Measurements from ENCODE around the gene RRH. TPM values are rescaled to one million over a fixed set of nuclear protein-coding genes. Genes with fewer than 3 reads are reported as not detected.

The RRH gene
- total RNA-seq, 1 donor from 2014 or later = 0.22 TPM

GRCh38 chr4:109877400-109877799 lies 49.6 kb downstream of the RRH start:
- no peak for DNase-seq (ENCODE audit: low spot score)
- intact Hi-C loops (cut with DNase I) = no loop called here

DNA sequence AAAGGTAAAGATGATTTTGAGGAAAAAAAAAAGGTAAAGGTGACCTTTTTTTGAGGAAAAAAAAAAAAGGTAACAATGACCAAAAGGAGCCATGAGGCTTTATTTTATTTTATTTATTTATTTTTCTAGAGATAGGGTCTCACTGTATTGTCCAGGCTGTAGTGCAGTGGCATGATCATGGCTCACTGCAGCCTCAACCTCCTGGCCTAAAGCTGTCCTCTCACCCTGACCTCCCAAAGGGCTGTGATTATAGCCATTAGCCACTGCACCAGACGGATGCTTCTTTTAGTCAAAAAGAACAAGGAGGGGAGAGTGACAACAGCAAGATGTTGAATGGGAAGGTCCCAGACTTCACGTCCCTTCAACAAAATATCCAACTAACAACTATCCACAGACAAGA lies 50.6 kb downstream of the RRH start:
- intact Hi-C loops (cut with DNase I) = no loop called here
- DNase-seq (ENCODE audit: low spot score) = no peak

- intact Hi-C loops (cut with DNase I) = no loop called here
- DNase-seq (ENCODE audit: low spot score) = no peak
These were observed 51.3 kb downstream of the RRH start for GRCh38 chr4:109879081-109879480.

- intact Hi-C loops (cut with DNase I) = no loop called here
- no peak for DNase-seq (ENCODE audit: low spot score)
These were observed 52.0 kb downstream of the RRH start for GRCh38 chr4:109879636-109880314.

DNA sequence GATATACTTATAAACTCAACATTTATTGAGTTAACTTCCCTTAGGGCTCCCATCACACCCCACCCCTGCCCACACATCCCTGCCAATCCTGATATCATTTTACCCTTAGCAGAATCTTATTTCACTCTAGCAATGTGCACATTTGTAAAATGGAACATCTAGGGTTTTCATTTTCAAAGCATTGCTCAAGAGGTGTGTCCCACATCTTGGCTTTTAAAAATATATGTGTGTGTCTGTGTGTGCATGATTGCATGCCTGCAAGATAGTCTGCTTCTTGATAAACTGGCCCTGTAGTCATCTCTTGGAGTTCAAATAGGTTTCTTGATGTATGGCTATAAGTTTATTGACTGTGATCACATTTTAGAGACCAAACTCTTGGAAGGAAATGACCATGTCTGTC lies 58.5 kb downstream of the RRH start:
- intact Hi-C loops (cut with DNase I) = no loop called here
- DNase-seq (ENCODE audit: low spot score) = no peak

- no peak for DNase-seq (ENCODE audit: low spot score)
- intact Hi-C loops (cut with DNase I) = no loop called here
These were observed 59.3 kb downstream of the RRH start for GRCh38 chr4:109887071-109887470.

DNA sequence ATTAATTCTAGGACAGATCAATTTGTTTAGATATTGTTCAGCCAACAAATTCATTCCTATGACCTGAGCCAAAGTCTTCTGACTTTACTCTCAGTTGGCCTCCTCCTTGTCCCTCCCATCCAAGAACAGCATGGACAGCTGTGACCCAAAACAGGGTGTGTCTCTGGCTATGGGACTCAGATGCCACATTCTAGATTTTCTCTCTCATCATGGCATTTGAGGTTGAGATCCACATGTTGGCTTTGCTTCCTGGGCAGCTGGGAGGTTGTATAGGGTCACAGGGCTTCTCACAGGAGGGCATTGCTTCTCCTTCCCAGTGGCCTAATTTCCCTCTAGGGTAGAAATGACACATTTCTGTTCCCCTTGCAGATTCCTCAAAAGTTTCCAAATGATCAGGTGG lies 62.3 kb downstream of the RRH start:
- no peak for DNase-seq (ENCODE audit: low spot score)
- intact Hi-C loops (cut with DNase I) = no loop called here

Other genes with a start within 250 kb of the RRH start
- 3.8 TPM for gene CASP6, start 124.5 kb upstream of the RRH start, total RNA-seq
- gene PLA2G12A, start 97.9 kb upstream of the RRH start, total RNA-seq = 37.7 TPM
- 10.8 TPM for gene CFI, start 26.0 kb upstream of the RRH start, total RNA-seq
- 7.9 TPM for gene GAR1, start 12.2 kb upstream of the RRH start, total RNA-seq
- not detected for gene LRIT3, start 20.1 kb downstream of the RRH start, total RNA-seq
- gene EGF, start 84.9 kb downstream of the RRH start, total RNA-seq = 11.7 TPM

Data from cardiac septum (tissue), 1 donor.